ENCODE measurements around the gene OSBP2. TPM values are rescaled to one million over a fixed set of nuclear protein-coding genes. Genes with fewer than 3 reads are reported as not detected.

Gene OSBP2
- total RNA-seq, 1 donor from 2014 or later = 2.4 TPM

- peaks cover 3% of the 10 kb centered on the region for H3K36me3 Mint-ChIP-seq (ENCODE audit: low read depth)
- peak overlapping the region; percentile 65 for H3K4me3 Mint-ChIP-seq (ENCODE audit: unreplicated experiment)
- no peak for DNase-seq (ENCODE audit: low spot score)
- peaks cover 5% of the 10 kb centered on the region for H3K4me1 Mint-ChIP-seq (ENCODE audit: low read depth)
- no peak overlapping the region for H3K27ac Mint-ChIP-seq (ENCODE audit: unreplicated experiment)
- H3K27me3 Mint-ChIP-seq (ENCODE audit: low read depth) = peaks cover 34% of the 10 kb centered on the region
- no peak for TF ChIP-seq CTCF (IDR thresholded peaks at IDR 0.05)
- H3K9me3 Mint-ChIP-seq (ENCODE audit: low read depth) = no peaks in the 10 kb centered on the region
Observed at GRCh38 chr22:30822216-30823014, 127.7 kb downstream of the OSBP2 start.

GRCh38 chr22:30823015-30823370, 128.3 kb downstream of the OSBP2 start:
- Mint-ChIP-seq H3K36me3 (ENCODE audit: low read depth) (peaks cover 3% of the 10 kb centered on the region), H3K9me3 (ENCODE audit: low read depth) (no peaks in the 10 kb centered on the region), H3K27me3 (ENCODE audit: low read depth) (peaks cover 34% of the 10 kb centered on the region), H3K4me3 (ENCODE audit: unreplicated experiment) (peak overlapping the region; percentile 65), H3K27ac (ENCODE audit: unreplicated experiment) (no peak overlapping the region), H3K4me1 (ENCODE audit: low read depth) (peaks cover 5% of the 10 kb centered on the region)
- DNase-seq (ENCODE audit: low spot score) = no peak
- peak; percentile 14 for TF ChIP-seq CTCF (IDR thresholded peaks at IDR 0.05)

GRCh38 chr22:30824096-30824495, 129.4 kb downstream of the OSBP2 start:
- no peak for DNase-seq (ENCODE audit: low spot score)
- peaks cover 3% of the 10 kb centered on the region for H3K36me3 Mint-ChIP-seq (ENCODE audit: low read depth)
- TF ChIP-seq CTCF (IDR thresholded peaks at IDR 0.05) = no peak
- H3K4me3 Mint-ChIP-seq (ENCODE audit: unreplicated experiment) = no peak overlapping the region
- H3K9me3 Mint-ChIP-seq (ENCODE audit: low read depth) = no peaks in the 10 kb centered on the region
- peaks cover 29% of the 10 kb centered on the region for H3K27me3 Mint-ChIP-seq (ENCODE audit: low read depth)
- no peak overlapping the region for H3K27ac Mint-ChIP-seq (ENCODE audit: unreplicated experiment)
- H3K4me1 Mint-ChIP-seq (ENCODE audit: low read depth) = peaks cover 5% of the 10 kb centered on the region

GRCh38 chr22:30824711-30825110, 130.0 kb downstream of the OSBP2 start:
- H3K9me3 Mint-ChIP-seq (ENCODE audit: low read depth) = no peaks in the 10 kb centered on the region
- H3K4me3 Mint-ChIP-seq (ENCODE audit: unreplicated experiment) = no peak overlapping the region
- no peak for TF ChIP-seq CTCF (IDR thresholded peaks at IDR 0.05)
- no peak overlapping the region for H3K27ac Mint-ChIP-seq (ENCODE audit: unreplicated experiment)
- no peak for DNase-seq (ENCODE audit: low spot score)
- peaks cover 3% of the 10 kb centered on the region for H3K36me3 Mint-ChIP-seq (ENCODE audit: low read depth)
- peaks cover 29% of the 10 kb centered on the region for H3K27me3 Mint-ChIP-seq (ENCODE audit: low read depth)
- H3K4me1 Mint-ChIP-seq (ENCODE audit: low read depth) = peaks cover 6% of the 10 kb centered on the region

GRCh38 chr22:30825711-30826505, 131.2 kb downstream of the OSBP2 start:
- TF ChIP-seq CTCF (IDR thresholded peaks at IDR 0.05) = no peak
- DNase-seq (ENCODE audit: low spot score) = no peak
- Mint-ChIP-seq H3K4me3 (ENCODE audit: unreplicated experiment) (no peak overlapping the region), H3K27ac (ENCODE audit: unreplicated experiment) (no peak overlapping the region), H3K9me3 (ENCODE audit: low read depth) (no peaks in the 10 kb centered on the region), H3K4me1 (ENCODE audit: low read depth) (peaks cover 18% of the 10 kb centered on the region), H3K36me3 (ENCODE audit: low read depth) (peaks cover 3% of the 10 kb centered on the region), H3K27me3 (ENCODE audit: low read depth) (peaks cover 27% of the 10 kb centered on the region)
